ENCODE data around the gene INCA1.

Gene INCA1

DNA sequence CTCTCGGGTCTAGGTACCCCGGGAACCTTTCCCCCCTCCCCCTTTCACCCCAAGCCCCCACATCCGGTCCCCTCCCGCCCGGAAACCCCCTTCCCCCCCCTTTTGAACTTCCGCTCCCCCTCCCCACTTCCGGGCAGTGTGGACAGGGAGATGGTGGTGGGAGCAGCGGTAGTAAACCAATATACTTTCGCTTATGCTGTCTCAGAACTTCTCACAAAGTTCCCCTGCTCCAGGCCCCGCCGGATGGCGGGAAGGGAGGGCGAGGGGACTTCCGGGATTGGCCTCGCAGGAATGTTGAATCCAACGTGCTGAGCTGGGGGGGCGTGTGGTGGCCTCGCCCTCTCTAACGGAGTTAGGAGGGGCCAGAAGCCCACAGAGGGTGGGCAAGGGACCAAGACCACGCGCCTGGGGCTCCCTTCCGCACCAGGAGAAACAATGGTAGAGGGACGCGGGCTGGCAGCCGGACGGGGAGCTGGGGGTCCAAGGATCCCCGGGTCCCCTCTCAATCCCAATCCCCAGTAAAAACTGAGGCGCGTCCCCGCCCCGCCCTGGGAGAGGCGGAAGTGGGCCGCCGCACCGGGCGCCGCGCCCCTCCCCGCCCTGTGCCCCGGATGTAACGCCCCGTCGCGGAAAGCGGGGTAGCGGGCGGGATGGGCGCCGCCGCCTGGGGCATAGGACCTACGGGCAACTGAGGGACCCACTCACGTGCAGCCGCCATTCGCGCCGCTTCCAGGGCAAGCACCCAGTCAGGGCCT, 49.7 kb downstream of the INCA1 start:
- peak; percentile 69 for DNase-seq

DNA sequence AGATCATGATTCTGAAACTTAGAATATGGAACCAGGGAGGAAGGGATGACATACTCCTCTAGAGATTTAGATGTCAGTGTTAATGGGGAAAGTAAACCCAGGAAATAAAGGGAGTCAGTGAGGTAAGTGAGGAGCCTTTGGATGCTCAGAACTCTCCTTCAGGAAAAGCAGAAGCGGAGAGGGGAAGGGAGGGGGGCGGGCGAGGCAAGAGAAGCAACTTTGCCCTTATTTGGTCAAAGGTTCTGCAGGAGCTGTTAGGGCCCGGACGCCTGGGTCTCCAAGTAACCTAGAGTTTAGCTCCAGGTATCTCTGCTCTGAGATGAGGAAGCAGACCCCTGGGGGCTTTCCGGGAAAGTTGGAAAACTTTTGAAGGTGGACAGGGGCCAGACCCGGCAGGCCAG, 50.3 kb downstream of the INCA1 start:
- DNase-seq: no peak

GRCh38 chr17:4946312-4946976, 50.9 kb downstream of the INCA1 start:
- DNase-seq: no peak

GRCh38 chr17:4945944-4946280, 51.4 kb downstream of the INCA1 start:
- DNase-seq: no peak

GRCh38 chr17:4945176-4945943, 52.0 kb downstream of the INCA1 start:
- DNase-seq: peak; percentile 78

DNA sequence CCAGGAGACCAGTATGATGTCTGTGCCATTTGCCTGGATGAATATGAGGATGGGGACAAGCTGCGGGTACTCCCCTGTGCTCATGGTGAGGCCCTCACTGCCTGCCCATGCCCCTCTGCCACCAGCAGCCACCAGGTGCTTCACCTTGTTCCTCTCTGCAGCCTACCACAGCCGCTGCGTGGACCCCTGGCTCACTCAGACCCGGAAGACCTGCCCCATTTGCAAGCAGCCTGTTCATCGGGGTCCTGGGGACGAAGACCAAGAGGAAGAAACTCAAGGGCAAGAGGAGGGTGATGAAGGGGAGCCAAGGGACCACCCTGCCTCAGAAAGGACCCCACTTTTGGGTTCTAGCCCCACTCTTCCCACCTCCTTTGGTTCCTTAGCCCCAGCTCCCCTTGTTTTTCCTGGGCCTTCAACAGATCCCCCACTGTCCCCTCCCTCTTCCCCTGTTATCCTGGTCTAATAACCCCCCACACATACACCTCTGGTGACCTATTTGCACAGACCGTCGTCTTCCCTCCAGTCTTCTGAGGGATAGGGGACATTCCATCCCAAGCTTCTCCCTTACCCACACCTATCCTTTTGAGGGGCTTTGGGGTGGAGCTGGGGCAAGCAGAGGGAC, 52.7 kb downstream of the INCA1 start:
- DNase-seq: peak; percentile 39

- DNase-seq: no peak
Observed at GRCh38 chr17:4944163-4944553, 53.2 kb downstream of the INCA1 start.

GRCh38 chr17:4942760-4943508, 54.4 kb downstream of the INCA1 start:
- DNase-seq: no peak

GRCh38 chr17:4941319-4941610, 56.1 kb downstream of the INCA1 start:
- no peak for DNase-seq

DNA sequence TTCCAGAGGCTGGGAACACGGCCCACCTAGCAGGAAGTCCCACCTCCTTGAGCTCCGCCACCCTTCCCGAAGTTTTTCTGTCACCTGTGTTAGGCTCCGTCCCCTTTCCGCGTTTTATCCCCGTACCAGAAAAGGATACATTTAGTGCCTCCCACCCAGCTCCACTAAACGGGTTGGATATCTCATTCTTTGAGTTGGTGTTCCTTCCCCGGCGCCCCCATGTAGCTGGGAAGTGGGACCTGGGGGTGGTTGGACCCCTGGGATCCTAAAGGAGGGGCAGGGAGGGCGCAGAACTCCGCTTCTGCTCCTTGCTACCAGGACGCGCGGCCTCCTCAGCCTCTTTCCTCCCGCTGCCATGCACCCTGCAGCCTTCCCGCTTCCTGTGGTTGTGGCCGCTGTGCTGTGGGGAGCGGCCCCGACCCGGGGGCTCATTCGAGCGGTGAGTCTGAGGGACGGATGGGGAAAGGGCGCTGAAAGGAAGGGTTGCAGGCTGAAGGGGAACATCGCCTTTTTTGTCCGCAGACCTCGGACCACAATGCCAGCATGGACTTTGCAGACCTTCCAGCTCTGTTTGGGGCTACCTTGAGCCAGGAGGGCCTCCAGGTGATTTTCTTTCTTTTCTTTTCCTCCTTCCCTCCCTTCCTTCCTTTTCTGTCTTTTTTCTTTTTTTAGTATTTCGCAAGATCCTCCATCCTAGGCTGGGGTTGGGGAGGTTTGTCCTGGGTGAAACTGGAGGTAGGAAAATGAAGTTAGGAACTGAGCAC, 56.6 kb downstream of the INCA1 start:
- no peak for DNase-seq

DNA sequence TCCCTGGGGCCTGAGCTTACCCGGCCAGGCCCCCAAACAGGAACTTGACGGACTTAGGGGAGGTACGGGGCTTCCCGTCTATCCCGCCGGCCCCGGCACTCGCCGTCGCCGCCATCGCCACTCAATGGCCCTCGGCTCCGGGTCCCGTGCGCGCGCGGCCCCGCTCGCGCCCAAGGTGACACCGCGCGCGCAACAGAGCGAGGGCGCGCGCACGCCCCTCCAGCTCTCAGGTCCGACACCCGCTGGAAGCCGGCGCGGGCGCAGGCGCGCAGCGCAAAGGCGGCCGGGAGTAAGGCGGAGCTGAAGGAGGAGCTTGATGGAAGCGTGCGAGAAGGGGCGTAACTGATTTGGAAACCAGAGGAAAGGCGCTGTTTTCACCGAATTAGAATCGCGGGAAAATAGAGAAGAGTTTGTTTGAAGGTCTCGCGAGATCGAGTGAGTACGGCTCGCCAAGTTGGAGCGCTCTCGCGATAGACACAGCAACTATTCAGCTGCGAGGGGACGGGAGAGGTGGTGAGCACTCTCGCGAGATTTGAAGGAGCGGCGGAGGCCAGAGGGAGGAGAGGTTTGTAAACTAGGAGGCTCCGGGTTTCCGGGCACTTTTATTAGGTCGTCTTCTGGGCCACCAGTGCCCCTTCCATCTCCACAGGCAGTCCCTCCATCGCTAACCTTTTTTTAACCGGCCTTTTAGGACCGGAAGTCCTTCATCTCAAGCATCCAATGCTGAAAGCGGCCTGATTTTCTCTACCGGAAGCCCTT, 57.3 kb downstream of the INCA1 start, which contains the start of the genes RNF167 and SLC25A11:
Gene RNF167 (plus strand): TSS at position 473 of the 759 bp plus-strand sequence. CDS start 642 bp downstream, outside the sequence.
Gene SLC25A11 (minus strand): TSS at position 251 of the 759 bp plus-strand sequence. CDS start 136 bp downstream, at position 115.
- peak; percentile 87 for DNase-seq

DNA sequence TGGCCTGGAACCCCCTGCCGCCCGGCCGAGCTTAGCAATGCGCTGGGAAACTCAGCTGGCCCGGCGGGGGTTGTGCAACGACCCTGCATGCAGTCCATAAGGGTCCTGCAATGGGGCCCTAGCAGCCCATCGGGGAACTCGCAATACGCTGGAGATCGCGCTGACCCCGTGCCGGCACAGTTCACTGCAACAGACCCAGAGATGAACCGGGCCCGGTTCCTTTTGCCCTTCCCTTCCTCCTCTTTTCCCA, 57.9 kb downstream of the INCA1 start:
- peak; percentile 32 for DNase-seq

DNA sequence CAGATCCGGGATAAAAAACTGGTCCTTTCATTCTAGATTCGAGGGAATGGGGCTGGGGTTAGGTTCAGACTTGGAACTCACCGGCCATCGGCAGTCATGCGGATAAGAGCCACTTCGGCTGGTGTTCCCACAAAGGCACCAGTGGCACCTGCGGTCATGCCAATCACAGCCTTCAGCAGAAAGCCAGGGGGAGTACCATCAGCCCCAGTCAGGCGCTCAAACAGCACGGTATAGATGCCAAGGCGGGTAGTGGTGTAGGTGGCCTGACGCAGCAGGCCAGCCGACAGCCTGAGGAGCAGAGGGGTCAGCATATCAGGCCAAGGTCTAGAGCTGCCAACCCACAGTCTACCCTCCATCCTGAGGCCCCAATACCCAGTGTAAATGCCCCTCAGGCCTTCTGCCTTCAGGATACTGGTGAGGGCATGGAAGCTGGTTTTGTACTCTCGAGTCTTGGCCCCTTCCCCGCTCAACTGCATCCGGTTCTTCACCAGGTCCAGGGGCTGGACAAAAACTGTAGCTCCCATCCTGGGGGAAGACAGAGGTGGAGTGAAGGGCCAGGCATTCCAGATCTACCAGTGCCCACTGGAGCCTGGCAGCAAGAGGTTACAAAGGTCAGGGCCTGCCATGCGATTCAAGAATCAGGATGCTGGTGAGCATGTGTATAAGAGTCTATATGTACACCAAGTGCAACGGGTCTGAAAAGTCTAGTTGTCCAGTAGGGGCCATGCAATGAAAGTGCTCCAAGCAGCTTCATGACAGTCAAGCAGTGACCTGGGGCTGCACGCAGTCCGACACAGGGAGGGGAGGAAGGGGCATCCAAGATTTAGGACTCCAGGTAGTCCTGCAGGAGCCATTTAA, 58.4 kb downstream of the INCA1 start:
- no peak for DNase-seq
